WERI-Rb-1 (cell line): ENCODE results near the gene SMYD3.

Experiments used
- DNase-seq: peaks from one replicate; pipeline ENCODE4 v3.0.0-alpha.2; 2020
- H3K27ac ChIP-seq: fragments of 250-450 bp; sonication (Bioruptor Pico); 2 replicates; pipeline ENCODE4 v1.5.1; 2020; ENCODE audit warnings: mild to moderate bottlenecking, moderate library complexity
- H3K27me3 ChIP-seq: fragments of 250-450 bp; sonication (Bioruptor Pico); 2 replicates; pipeline ENCODE4 v1.5.1; 2021; ENCODE audit warnings: mild to moderate bottlenecking, low read depth, moderate library complexity; ENCODE audit not compliant: insufficient read depth, severe bottlenecking
- H3K36me3 ChIP-seq: fragments of 250-450 bp; sonication (Bioruptor Pico); 2 replicates; pipeline ENCODE4 v1.5.1; 2020; ENCODE audit warnings: mild to moderate bottlenecking, moderate library complexity
- H3K4me3 ChIP-seq: 2 replicates; pipeline ENCODE4 v1.5.1; 2011; ENCODE audit warnings: low read depth, mild to moderate bottlenecking, control low read depth, low read length
- H3K9me3 ChIP-seq: fragments of 250-450 bp; sonication (Bioruptor Pico); 2 replicates; pipeline ENCODE4 v1.5.1; 2021; ENCODE audit warnings: mild to moderate bottlenecking, moderate library complexity; ENCODE audit not compliant: severe bottlenecking
- CTCF ChIP-seq: IDR thresholded peaks from 2 replicates; pipeline ENCODE4 v1.5.1; 2011; ENCODE audit warnings: low read depth, mild to moderate bottlenecking, control low read depth, inconsistent platforms, low read length

SMYD3 gene

GRCh38 chr1:245887829-245888228 lies 619.2 kb downstream of the SMYD3 start:
- Histone ChIP-seq H3K4me3 (no peak overlapping the region), H3K27ac (no peak overlapping the region), H3K36me3 (no peaks in the 10 kb centered on the region), H3K27me3 (no peaks in the 10 kb centered on the region), H3K9me3 (no peaks in the 10 kb centered on the region)
- no peak for TF ChIP-seq CTCF
- no peak for DNase-seq

- Histone ChIP-seq H3K27ac (no peak overlapping the region), H3K9me3 (no peaks in the 10 kb centered on the region), H3K4me3 (no peak overlapping the region), H3K27me3 (no peaks in the 10 kb centered on the region), H3K36me3 (no peaks in the 10 kb centered on the region)
- no peak for TF ChIP-seq CTCF
- no peak for DNase-seq
Measured at GRCh38 chr1:245881767-245882391, 625.2 kb downstream of the SMYD3 start.

GRCh38 chr1:245880754-245881403 lies 626.2 kb downstream of the SMYD3 start:
- TF ChIP-seq CTCF, result no peak
- no peak overlapping the region for H3K27ac ChIP-seq
- DNase-seq, result no peak
- H3K36me3 ChIP-seq, result no peaks in the 10 kb centered on the region
- no peaks in the 10 kb centered on the region for H3K27me3 ChIP-seq
- H3K9me3 ChIP-seq, result no peaks in the 10 kb centered on the region
- H3K4me3 ChIP-seq, result no peak overlapping the region

- no peak overlapping the region for H3K27ac ChIP-seq
- no peaks in the 10 kb centered on the region for H3K27me3 ChIP-seq
- DNase-seq, result no peak
- H3K36me3 ChIP-seq, result no peaks in the 10 kb centered on the region
- no peaks in the 10 kb centered on the region for H3K9me3 ChIP-seq
- TF ChIP-seq CTCF, result no peak
- H3K4me3 ChIP-seq, result no peak overlapping the region
Measured at GRCh38 chr1:245879091-245879490, 628.0 kb downstream of the SMYD3 start.

- no peak overlapping the region for H3K4me3 ChIP-seq
- no peak overlapping the region for H3K27ac ChIP-seq
- no peak for DNase-seq
- no peaks in the 10 kb centered on the region for H3K9me3 ChIP-seq
- TF ChIP-seq CTCF, result no peak
- H3K36me3 ChIP-seq, result no peaks in the 10 kb centered on the region
- no peaks in the 10 kb centered on the region for H3K27me3 ChIP-seq
Measured at GRCh38 chr1:245878585-245878984, 628.5 kb downstream of the SMYD3 start.

- H3K36me3 ChIP-seq, result no peaks in the 10 kb centered on the region
- DNase-seq, result no peak
- no peak overlapping the region for H3K27ac ChIP-seq
- no peak overlapping the region for H3K4me3 ChIP-seq
- H3K27me3 ChIP-seq, result no peaks in the 10 kb centered on the region
- no peaks in the 10 kb centered on the region for H3K9me3 ChIP-seq
- no peak for TF ChIP-seq CTCF
Measured at GRCh38 chr1:245877976-245878375, 629.1 kb downstream of the SMYD3 start.
